Naive B cell (primary cell): ENCODE data around the gene NXNL1. TPM values are rescaled to one million over a fixed set of nuclear protein-coding genes. Genes with fewer than 3 reads are reported as not detected.

ENCODE experiments used
- ATAC-seq, 2 donors: fragments of 150-1000 bp; cut with Tn5 transposase; 2 replicates each; pipeline ENCODE4 v1.10.0; 2021; ENCODE audit warnings: low read depth in 2 of 2, mild to moderate bottlenecking in 2 of 2, moderate library complexity in 2 of 2
- DNase-seq: peaks from one replicate; pipeline ENCODE4 v3.0.0; 2022
- H3K27ac Mint-ChIP-seq, 6 donors: one replicate each; pipeline ENCODE4 v1.8.0; 2020 to 2022; ENCODE audit warnings: mild to moderate bottlenecking in 6 of 6, mixed read lengths in 6 of 6, moderate library complexity in 5 of 6, inconsistent platforms in 2 of 6
- H3K27me3 Mint-ChIP-seq, 3 donors: one replicate each; pipeline ENCODE4 v1.8.0; 2021 to 2022; ENCODE audit warnings: mixed read lengths in 3 of 3, mild to moderate bottlenecking in 1 of 3
- H3K36me3 Mint-ChIP-seq, 2 donors: one replicate each; pipeline ENCODE4 v1.8.0; 2020 to 2022; ENCODE audit warnings: mixed read lengths in 2 of 2, inconsistent platforms in 1 of 2, mild to moderate bottlenecking in 1 of 2
- H3K4me1 Mint-ChIP-seq, 3 donors: one replicate each; pipeline ENCODE4 v1.8.0; 2020 to 2022; ENCODE audit warnings: mixed read lengths in 3 of 3, inconsistent platforms in 1 of 3, mild to moderate bottlenecking in 1 of 3, moderate library complexity in 1 of 3
- H3K4me3 Mint-ChIP-seq, 8 donors: one replicate each; pipeline ENCODE4 v1.8.0; 2020 to 2022; ENCODE audit warnings: mild to moderate bottlenecking in 8 of 8, mixed read lengths in 8 of 8, moderate library complexity in 8 of 8, inconsistent platforms in 2 of 8
- H3K9me3 Mint-ChIP-seq, 7 donors: one replicate each; pipeline ENCODE4 v1.8.0; 2020 to 2022; ENCODE audit warnings: mixed read lengths in 7 of 7, mild to moderate bottlenecking in 5 of 7, inconsistent platforms in 2 of 7, moderate library complexity in 1 of 7
- polyA plus RNA-seq, 6 donors: library from polyadenylated mRNA; unstranded; fragments of 300-500 nt; fragmentation: Illumina TruSeq; gene quantifications; one replicate each; pipeline ENCODE4 v1.2.3, GENCODE V29; 2021; ENCODE audit warnings: low read depth in 6 of 6

NXNL1 gene
- polyA plus RNA-seq, 6 donors from 2014 or later = not detected

GRCh38 chr19:17495639-17496296 is 35.0 kb upstream of the NXNL1 start:
- H3K27ac Mint-ChIP-seq = peak overlapping the region in 1 of 6 donors; percentile 81
- H3K4me1 Mint-ChIP-seq = peaks cover 29 to 40% (median 32%) of the 10 kb centered on the region in 3 donors
- no peaks in the 10 kb centered on the region for H3K9me3 Mint-ChIP-seq
- ATAC-seq (no peak), DNase-seq (no peak)
- H3K36me3 Mint-ChIP-seq = no peaks in the 10 kb centered on the region
- peak overlapping the region in 5 of 8 donors; percentile 13 to 59 (median 41) for H3K4me3 Mint-ChIP-seq
- no peaks in the 10 kb centered on the region for H3K27me3 Mint-ChIP-seq

DNA sequence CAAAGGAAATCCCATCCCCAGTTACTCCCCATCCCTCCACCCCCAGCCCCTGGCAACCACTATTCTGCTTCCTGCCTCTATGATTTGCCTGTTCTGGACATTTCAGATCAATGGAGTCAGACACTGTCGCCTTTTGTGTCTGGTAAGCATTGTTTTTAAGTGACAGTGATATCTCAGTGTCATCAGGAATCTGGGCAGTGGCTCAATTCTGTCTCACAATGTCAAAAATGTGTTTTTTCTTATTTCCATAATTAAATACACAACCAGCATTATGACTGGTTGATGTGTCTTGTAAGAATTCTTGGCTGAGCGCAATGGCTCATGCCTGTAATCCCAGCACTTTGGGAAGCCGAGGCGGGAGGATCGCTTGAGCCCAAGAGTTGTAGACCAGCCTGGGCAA is 30.6 kb upstream of the NXNL1 start:
- ATAC-seq (no peak), DNase-seq (no peak)
- H3K27me3 Mint-ChIP-seq = no peaks in the 10 kb centered on the region
- H3K27ac Mint-ChIP-seq = no peak overlapping the region
- no peaks in the 10 kb centered on the region for H3K9me3 Mint-ChIP-seq
- no peaks in the 10 kb centered on the region for H3K36me3 Mint-ChIP-seq
- H3K4me1 Mint-ChIP-seq = peaks cover 23 to 32% (median 32%) of the 10 kb centered on the region in 3 donors
- no peak overlapping the region for H3K4me3 Mint-ChIP-seq

DNA sequence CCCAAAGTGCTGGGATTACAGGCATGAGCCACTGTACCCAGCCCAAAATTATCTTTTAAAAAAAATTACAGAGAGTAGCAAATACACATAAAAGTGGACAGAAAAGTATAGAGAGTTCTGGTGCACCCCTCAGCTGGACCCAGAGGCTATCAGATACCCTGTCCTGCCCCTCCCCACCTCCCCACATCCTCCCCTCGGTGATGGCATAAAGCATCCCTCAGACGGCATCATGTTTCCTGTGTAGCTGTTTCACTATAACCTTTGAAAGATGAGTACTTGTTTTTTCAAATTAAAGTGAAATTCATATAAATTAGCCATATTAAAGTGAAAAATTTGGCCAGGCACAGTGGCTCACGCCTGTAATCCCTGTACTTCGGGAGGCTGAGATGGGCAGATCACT is 29.7 kb upstream of the NXNL1 start:
- H3K9me3 Mint-ChIP-seq = no peaks in the 10 kb centered on the region

DNA sequence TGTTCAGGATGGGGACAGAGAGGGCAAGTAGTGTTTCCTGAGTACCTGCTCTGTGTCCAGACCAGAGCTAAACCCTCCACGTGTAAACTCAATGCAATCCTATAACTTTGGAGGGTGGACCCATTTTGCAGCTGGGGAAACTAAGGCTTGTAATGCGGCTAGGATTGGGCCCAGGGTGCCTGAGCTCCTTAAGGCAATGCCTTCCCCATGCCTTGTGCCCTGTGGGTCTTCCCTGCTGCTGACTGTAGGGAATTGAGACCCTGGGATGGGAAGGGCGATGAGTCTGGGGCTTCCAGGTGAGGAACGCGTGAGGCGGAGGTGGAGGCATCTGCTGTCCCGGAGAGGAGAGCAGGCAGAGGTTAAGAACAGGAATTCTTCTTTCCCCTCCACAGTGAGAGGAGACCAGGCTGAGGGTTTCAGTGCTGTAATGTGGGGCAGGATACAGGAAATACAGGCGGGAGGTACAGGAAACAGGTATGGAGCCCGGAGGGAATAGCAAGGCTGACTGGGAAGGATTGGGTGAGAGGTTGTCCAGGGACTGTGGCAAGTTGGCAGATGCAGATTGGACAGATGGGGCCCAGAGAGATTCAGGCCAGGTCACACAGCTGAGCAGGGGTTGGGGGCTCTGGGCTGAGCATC is 28.8 kb upstream of the NXNL1 start:
- peak overlapping the region in 4 of 8 donors; percentile 15 to 68 (median 54) for H3K4me3 Mint-ChIP-seq
- no peaks in the 10 kb centered on the region for H3K36me3 Mint-ChIP-seq
- no peaks in the 10 kb centered on the region for H3K9me3 Mint-ChIP-seq
- no peak for DNase-seq
- H3K27ac Mint-ChIP-seq = peak overlapping the region in 3 of 6 donors; percentile 40 to 88 (median 77)
- H3K4me1 Mint-ChIP-seq = peaks cover 15 to 26% (median 25%) of the 10 kb centered on the region in 3 donors
- H3K27me3 Mint-ChIP-seq = no peaks in the 10 kb centered on the region
- ATAC-seq = no peak

More for the DNA sequence above, 29.7 kb upstream of the NXNL1 start:
- H3K27ac Mint-ChIP-seq = no peak overlapping the region
- no peaks in the 10 kb centered on the region for H3K36me3 Mint-ChIP-seq
- H3K4me1 Mint-ChIP-seq = peaks cover 15 to 24% (median 24%) of the 10 kb centered on the region in 3 donors
- H3K27me3 Mint-ChIP-seq = no peaks in the 10 kb centered on the region
- ATAC-seq (no peak), DNase-seq (no peak)
- no peak overlapping the region for H3K4me3 Mint-ChIP-seq

- Mint-ChIP-seq H3K4me3 (peak overlapping the region in 7 of 8 donors; percentile 21 to 84 (median 68)), H3K27me3 (peaks cover 0 to 2% (median 0%) of the 10 kb centered on the region in 3 donors), H3K36me3 (no peaks in the 10 kb centered on the region), H3K27ac (peak overlapping the region in 4 of 6 donors; percentile 33 to 77 (median 53)), H3K9me3 (no peaks in the 10 kb centered on the region), H3K4me1 (peaks cover 15 to 29% (median 28%) of the 10 kb centered on the region in 3 donors)
- DNase-seq (peak; percentile 61), ATAC-seq (peak; percentile 83 to 91)
These were observed 28.1 kb upstream of the NXNL1 start for GRCh38 chr19:17488593-17489391.

DNA sequence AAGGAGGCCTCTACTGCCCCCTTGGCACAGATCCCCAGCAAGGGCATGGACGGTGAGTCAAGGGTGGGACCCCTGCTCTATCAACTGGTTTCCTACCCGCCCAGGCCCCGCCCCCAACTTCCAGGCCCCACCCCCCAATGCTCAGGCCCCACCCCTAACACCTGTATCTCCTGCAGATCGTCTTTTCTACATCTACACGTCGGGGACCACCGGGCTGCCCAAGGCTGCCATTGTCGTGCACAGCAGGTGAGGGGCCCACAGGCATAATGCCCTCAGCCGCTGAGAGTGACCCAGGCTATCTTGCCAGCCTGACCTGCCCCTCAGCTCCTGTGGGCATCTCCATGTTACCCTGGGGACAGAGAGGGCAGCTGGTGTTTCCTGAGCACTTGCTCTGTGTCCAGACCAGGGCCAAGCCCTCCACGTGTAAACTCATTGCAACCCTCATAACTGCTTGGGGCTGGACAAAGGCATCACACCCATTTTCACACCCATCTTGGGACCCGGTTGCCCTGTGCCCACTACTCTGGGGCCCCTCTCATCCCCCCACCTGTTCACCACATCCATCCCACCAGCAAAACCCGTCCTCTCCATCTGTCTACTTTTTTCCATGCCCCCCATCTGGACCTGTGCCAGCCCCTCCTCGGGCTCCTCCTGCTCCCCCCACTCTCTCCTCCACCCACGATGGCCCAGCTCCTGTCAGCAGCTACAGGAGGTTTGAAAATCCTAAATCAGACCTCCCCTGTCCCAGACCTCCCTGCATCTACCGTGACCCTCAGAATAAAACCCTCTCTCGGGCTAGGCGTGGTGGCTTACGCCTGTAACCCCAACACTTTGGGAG is 26.8 kb upstream of the NXNL1 start:
- ATAC-seq (no peak), DNase-seq (no peak)
- no peaks in the 10 kb centered on the region for H3K9me3 Mint-ChIP-seq
- H3K4me3 Mint-ChIP-seq = peak overlapping the region in 1 of 8 donors; percentile 6
- H3K4me1 Mint-ChIP-seq = peaks cover 15 to 34% (median 30%) of the 10 kb centered on the region in 3 donors
- no peak overlapping the region for H3K27ac Mint-ChIP-seq
- peaks cover 0 to 11% (median 0%) of the 10 kb centered on the region in 3 donors for H3K27me3 Mint-ChIP-seq
- H3K36me3 Mint-ChIP-seq = no peaks in the 10 kb centered on the region

- ATAC-seq (no peak), DNase-seq (no peak)
- H3K9me3 Mint-ChIP-seq = no peaks in the 10 kb centered on the region
- H3K4me3 Mint-ChIP-seq = peak overlapping the region in 1 of 8 donors; percentile 64
- H3K4me1 Mint-ChIP-seq = peaks cover 15 to 34% (median 30%) of the 10 kb centered on the region in 3 donors
- peaks cover 0 to 11% (median 0%) of the 10 kb centered on the region in 3 donors for H3K27me3 Mint-ChIP-seq
- no peak overlapping the region for H3K27ac Mint-ChIP-seq
- no peaks in the 10 kb centered on the region for H3K36me3 Mint-ChIP-seq
These were observed 26.0 kb upstream of the NXNL1 start for GRCh38 chr19:17486545-17487240.

GRCh38 chr19:17484520-17485185 is 23.9 kb upstream of the NXNL1 start:
- H3K27me3 Mint-ChIP-seq = peaks cover 0 to 11% (median 0%) of the 10 kb centered on the region in 3 donors
- H3K9me3 Mint-ChIP-seq = no peaks in the 10 kb centered on the region
- H3K27ac Mint-ChIP-seq = no peak overlapping the region
- H3K4me3 Mint-ChIP-seq = peak overlapping the region in 1 of 8 donors; percentile 69
- DNase-seq (no peak), ATAC-seq (no peak)
- H3K4me1 Mint-ChIP-seq = peaks cover 14 to 32% (median 28%) of the 10 kb centered on the region in 3 donors
- H3K36me3 Mint-ChIP-seq = no peaks in the 10 kb centered on the region

DNA sequence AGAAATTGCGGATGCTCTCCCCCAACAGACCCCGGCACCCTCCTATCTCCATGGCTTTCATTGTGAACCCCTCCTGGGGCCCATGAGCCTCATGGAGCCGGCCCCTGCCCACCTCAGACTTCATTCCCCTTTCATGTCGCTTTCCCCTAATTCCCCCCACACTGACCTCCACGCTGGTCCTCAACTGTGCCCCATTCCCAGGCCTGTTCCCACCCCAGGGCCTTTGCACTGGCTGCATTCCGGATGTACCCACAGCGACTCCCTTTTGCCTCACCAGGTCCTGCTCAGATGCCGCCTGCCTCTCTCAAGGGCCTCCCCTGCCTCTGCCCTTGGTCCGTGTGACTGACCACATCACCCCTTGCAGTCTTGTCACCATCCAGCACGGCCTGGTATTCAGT is 22.9 kb upstream of the NXNL1 start:
- H3K9me3 Mint-ChIP-seq = no peaks in the 10 kb centered on the region
- ATAC-seq (no peak), DNase-seq (no peak)
- H3K36me3 Mint-ChIP-seq = no peaks in the 10 kb centered on the region
- H3K27me3 Mint-ChIP-seq = peaks cover 0 to 11% (median 0%) of the 10 kb centered on the region in 3 donors
- no peak overlapping the region for H3K4me3 Mint-ChIP-seq
- H3K4me1 Mint-ChIP-seq = peaks cover 7 to 23% (median 18%) of the 10 kb centered on the region in 3 donors
- H3K27ac Mint-ChIP-seq = no peak overlapping the region

DNA sequence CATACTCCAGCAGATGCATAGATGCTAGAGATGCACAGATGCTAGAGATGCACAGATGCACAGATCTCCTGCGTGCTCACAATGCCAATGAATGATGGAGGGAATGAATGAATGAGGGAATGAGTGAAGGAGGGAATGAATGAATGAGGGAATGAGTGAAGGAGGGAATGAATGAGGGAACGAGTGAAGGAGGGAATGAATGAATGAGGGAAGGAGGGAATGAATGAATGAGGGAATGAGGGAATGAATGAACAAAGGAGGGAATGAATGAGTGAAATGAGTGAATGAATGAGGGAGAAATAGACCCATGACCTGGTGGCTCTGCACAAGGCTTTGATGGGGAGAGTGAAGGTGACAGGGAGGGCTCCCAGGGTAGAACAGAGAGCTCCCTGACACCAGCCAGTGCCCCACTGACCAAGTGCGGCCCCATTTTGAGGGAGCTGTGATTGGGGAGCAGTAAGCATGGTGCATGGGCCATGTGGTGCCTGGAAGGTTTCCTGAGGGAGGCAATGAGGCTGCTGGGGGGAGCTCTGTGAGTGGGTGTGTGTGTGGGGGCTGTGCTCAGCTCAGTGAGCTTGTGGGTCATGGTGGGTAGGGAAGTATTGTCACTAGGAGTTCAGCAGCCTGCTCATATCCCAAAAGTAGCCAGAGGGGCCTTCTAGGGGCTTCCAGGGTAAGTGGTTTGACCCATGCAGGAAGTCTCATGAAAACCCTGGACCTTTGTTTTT is 22.3 kb upstream of the NXNL1 start:
- H3K27me3 Mint-ChIP-seq = peaks cover 0 to 11% (median 0%) of the 10 kb centered on the region in 3 donors
- H3K9me3 Mint-ChIP-seq = no peaks in the 10 kb centered on the region
- no peak overlapping the region for H3K4me3 Mint-ChIP-seq

GRCh38 chr19:17481986-17482385 is 21.3 kb upstream of the NXNL1 start:
- H3K4me3 Mint-ChIP-seq = no peak overlapping the region
- H3K27ac Mint-ChIP-seq = no peak overlapping the region

More for the DNA sequence above, 22.3 kb upstream of the NXNL1 start:
- H3K36me3 Mint-ChIP-seq = no peaks in the 10 kb centered on the region
- peak overlapping the region in 1 of 6 donors; percentile 79 for H3K27ac Mint-ChIP-seq
- ATAC-seq (no peak), DNase-seq (no peak)
- peaks cover under 1 to 17% (median 12%) of the 10 kb centered on the region in 3 donors for H3K4me1 Mint-ChIP-seq

More at GRCh38 chr19:17481986-17482385, 21.3 kb upstream of the NXNL1 start:
- Mint-ChIP-seq H3K4me1 (peaks cover 0 to 13% (median 6%) of the 10 kb centered on the region in 3 donors), H3K36me3 (no peaks in the 10 kb centered on the region), H3K9me3 (no peaks in the 10 kb centered on the region), H3K27me3 (peaks cover 0 to 11% (median 0%) of the 10 kb centered on the region in 3 donors)
- DNase-seq (no peak), ATAC-seq (no peak)
